ENCODE measurements around the gene TSPAN3. TPM values are rescaled to one million over a fixed set of nuclear protein-coding genes. Genes with fewer than 3 reads are reported as not detected.

The TSPAN3 gene
- total RNA-seq, 2 donors from 2014 or later: 111 to 128 TPM

Other genes starting within 250 kb of the TSPAN3 start
- 10 to 100 TPM; 27.9 to 32.1 TPM for gene SCAPER, start 165.8 kb downstream of the TSPAN3 start, total RNA-seq
- 10 to 100 TPM; 37.4 to 40.7 TPM for gene RCN2, start 139.4 kb downstream of the TSPAN3 start, total RNA-seq
- gene PSTPIP1, start 76.0 kb downstream of the TSPAN3 start, total RNA-seq: 10 to 100 TPM; 12.9 to 18.1 TPM